Right forelimb (tissue), 1 donor: Measurements from ENCODE around the gene SLC26A6.
A peak's percentile ranks its signal among the peaks of the same experiment; 100 is the strongest.

ENCODE experiments used
- DNase-seq: peaks from one replicate; pipeline ENCODE4 v3.0.0-alpha.2; 2018

The SLC26A6 gene

GRCh38 chr3:48660800-48661400, 25.6 kb upstream of the SLC26A6 start:
- DNase-seq: no peak

- DNase-seq: no peak
Measured at GRCh38 chr3:48656841-48657281, 21.6 kb upstream of the SLC26A6 start.

GRCh38 chr3:48656061-48656840, 21.0 kb upstream of the SLC26A6 start:
- DNase-seq: peak; percentile 85

GRCh38 chr3:48655606-48656005, 20.3 kb upstream of the SLC26A6 start:
- no peak for DNase-seq

- DNase-seq: no peak
Measured at GRCh38 chr3:48655063-48655462, 19.8 kb upstream of the SLC26A6 start.

- no peak for DNase-seq
Measured at GRCh38 chr3:48652923-48653715, 17.9 kb upstream of the SLC26A6 start.

- no peak for DNase-seq
Measured at GRCh38 chr3:48651771-48652170, 16.5 kb upstream of the SLC26A6 start.

GRCh38 chr3:48650723-48651122, 15.5 kb upstream of the SLC26A6 start:
- no peak for DNase-seq

- DNase-seq: no peak
Measured at GRCh38 chr3:48648188-48648850, 13.1 kb upstream of the SLC26A6 start.

- no peak for DNase-seq
Measured at GRCh38 chr3:48647714-48648113, 12.5 kb upstream of the SLC26A6 start.

- no peak for DNase-seq
Measured at GRCh38 chr3:48644898-48645760, 9.9 kb upstream of the SLC26A6 start.

GRCh38 chr3:48642605-48643004, 7.3 kb upstream of the SLC26A6 start:
- DNase-seq: no peak

- DNase-seq: no peak
Measured at GRCh38 chr3:48641396-48641795, 6.1 kb upstream of the SLC26A6 start.

GRCh38 chr3:48639944-48640606, 4.8 kb upstream of the SLC26A6 start:
- DNase-seq: no peak

- DNase-seq: no peak
Measured at GRCh38 chr3:48637305-48637704, 2.0 kb upstream of the SLC26A6 start.

- DNase-seq: no peak
Measured at GRCh38 chr3:48636149-48636655, 941 bp upstream of the SLC26A6 start.

- DNase-seq: no peak
Measured at GRCh38 chr3:48634661-48635221, 520 bp downstream of the SLC26A6 start.

- DNase-seq: no peak
Measured at GRCh38 chr3:48633743-48634142, 1.5 kb downstream of the SLC26A6 start.

- no peak for DNase-seq
Measured at GRCh38 chr3:48633256-48633655, 2.0 kb downstream of the SLC26A6 start.

- DNase-seq: no peak
Measured at GRCh38 chr3:48631516-48632448, 3.5 kb downstream of the SLC26A6 start.
